Hepatocyte (in vitro differentiated cells): ENCODE data around the gene PDLIM5. TPM values are rescaled to one million over a fixed set of nuclear protein-coding genes. Genes with fewer than 3 reads are reported as not detected.

Experiments
- DNase-seq: peaks from one replicate; pipeline ENCODE4 v3.0.0-alpha.2; 2016; ENCODE audit warnings: low spot score
- H2AFZ ChIP-seq: fragments of 200-600 bp; sonication (generic); 2 replicates; pipeline ENCODE4 v1.6.0; 2016; ENCODE audit warnings: antibody characterized with exemption, mild to moderate bottlenecking
- H3K27ac ChIP-seq: fragments of 200-600 bp; sonication (generic); 2 replicates; pipeline ENCODE4 v1.5.1; 2016; ENCODE audit warnings: mild to moderate bottlenecking
- H3K27me3 ChIP-seq: fragments of 200-600 bp; sonication (generic); 2 replicates; pipeline ENCODE4 v1.6.1; 2016
- H3K36me3 ChIP-seq: fragments of 200-600 bp; sonication (generic); replicated peaks from 2 replicates; pipeline ENCODE4 v1.5.1; 2016; ENCODE audit warnings: low read depth; ENCODE audit not compliant: insufficient read depth
- H3K4me1 ChIP-seq: fragments of 200-600 bp; sonication (generic); 2 replicates; pipeline ENCODE4 v1.5.1; 2016; ENCODE audit warnings: mild to moderate bottlenecking, moderate library complexity; ENCODE audit not compliant: insufficient read depth
- H3K4me2 ChIP-seq: fragments of 200-600 bp; sonication (generic); 2 replicates; pipeline ENCODE4 v1.6.0; 2016
- H3K4me3 ChIP-seq: fragments of 200-600 bp; sonication (generic); 2 replicates; pipeline ENCODE4 v1.5.1; 2016; ENCODE audit warnings: mild to moderate bottlenecking
- H3K79me2 ChIP-seq: fragments of 200-600 bp; sonication (generic); 2 replicates; pipeline ENCODE4 v1.6.0; 2017; ENCODE audit warnings: mild to moderate bottlenecking
- H3K9me2 ChIP-seq: fragments of 200-600 bp; sonication (generic); replicated peaks from 2 replicates; pipeline ENCODE4 v1.6.0; 2017; ENCODE audit warnings: mild to moderate bottlenecking; ENCODE audit not compliant: insufficient read depth
- H3K9me3 ChIP-seq: fragments of 200-600 bp; sonication (generic); 2 replicates; pipeline ENCODE4 v1.5.1; 2016; ENCODE audit warnings: low read depth, mild to moderate bottlenecking
- H4K20me1 ChIP-seq: fragments of 200-600 bp; sonication (generic); 2 replicates; pipeline ENCODE4 v1.6.0; 2016; ENCODE audit warnings: mild to moderate bottlenecking; ENCODE audit not compliant: insufficient read depth, poor library complexity, severe bottlenecking
- CTCF ChIP-seq: fragments of 200-600 bp; sonication (generic); IDR thresholded peaks from 2 replicates; pipeline ENCODE4 v1.5.1; 2016; ENCODE audit warnings: antibody characterized with exemption, mild to moderate bottlenecking; ENCODE audit not compliant: poor library complexity
- EZH2 ChIP-seq: fragments of 200-600 bp; sonication (generic); IDR thresholded peaks from 2 replicates; pipeline ENCODE4 v1.6.1; 2016; ENCODE audit warnings: antibody characterized with exemption, mild to moderate bottlenecking, borderline replicate concordance
- EZH2phosphoT487 ChIP-seq: fragments of 200-600 bp; sonication (generic); IDR thresholded peaks from one replicate; pipeline ENCODE4 v1.6.1; 2018; ENCODE audit warnings: antibody characterized with exemption, mild to moderate bottlenecking, low read depth, moderate library complexity; ENCODE audit not compliant: unreplicated experiment, severe bottlenecking
- WGBS: methylation state at CpG from one replicate; pipeline ENCODE4 v1.1.6; 2016; ENCODE audit warnings: low lambda C conversion rate; ENCODE audit errors: missing lambda C conversion rate; 5-methylcytosine and 5-hydroxymethylcytosine counted together
- polyA plus RNA-seq: library from polyadenylated mRNA; unstranded; fragments of >200 nt; fragmentation: Nextera tagmentation; extraction: Ambion mirVana; gene quantifications from 2 replicates; pipeline ENCODE4 v1.2.1, GENCODE V29; 2016
- total RNA-seq: library from RNA; depleted of rRNA; stranded (reverse); fragments of >200 nt; gene quantifications from 2 replicates; pipeline ENCODE4 v1.2.3, GENCODE V29; 2014

The PDLIM5 gene
- total and polyA plus RNA-seq, 2 experiments from 2014 or later, result 97.1 to 121 TPM

GRCh38 chr4:94516067-94516466 is 64.3 kb downstream of the PDLIM5 start:
- 69% methylated on average over 3 of the region's 3 CpGs for WGBS
- Histone ChIP-seq H3K36me3 (no peaks in the 10 kb centered on the region), H3K4me1 (peaks cover 13% of the 10 kb centered on the region), H3K4me2 (peak overlapping the region; percentile 20), H3K79me2 (peaks cover 79% of the 10 kb centered on the region), H3K27ac (peak overlapping the region; percentile 59), H3K9me2 (no peaks in the 10 kb centered on the region), H2AFZ (no peak overlapping the region), H4K20me1 (no peaks in the 10 kb centered on the region), H3K4me3 (no peak overlapping the region), H3K27me3 (no peaks in the 10 kb centered on the region), H3K9me3 (no peaks in the 10 kb centered on the region)
- TF ChIP-seq CTCF, result no peak
- no peak for TF ChIP-seq EZH2
- no peak for TF ChIP-seq EZH2phosphoT487
- DNase-seq, result no peak

GRCh38 chr4:94516999-94517398 is 65.3 kb downstream of the PDLIM5 start:
- Histone ChIP-seq H3K27ac (peak overlapping the region; percentile 59), H3K79me2 (peaks cover 84% of the 10 kb centered on the region), H4K20me1 (no peaks in the 10 kb centered on the region), H3K27me3 (no peaks in the 10 kb centered on the region), H2AFZ (no peak overlapping the region), H3K9me2 (no peaks in the 10 kb centered on the region), H3K4me3 (no peak overlapping the region), H3K9me3 (no peaks in the 10 kb centered on the region), H3K4me2 (no peak overlapping the region), H3K4me1 (peaks cover 13% of the 10 kb centered on the region), H3K36me3 (no peaks in the 10 kb centered on the region)
- TF ChIP-seq EZH2phosphoT487, result no peak
- TF ChIP-seq CTCF, result no peak
- no peak for TF ChIP-seq EZH2
- WGBS, result 72% methylated on average over 5 of the region's 5 CpGs
- no peak for DNase-seq

- no peak for DNase-seq
- 69% methylated on average over 1 of the region's 1 CpG for WGBS
- Histone ChIP-seq H2AFZ (no peak overlapping the region), H3K4me1 (peaks cover 13% of the 10 kb centered on the region), H3K4me2 (no peak overlapping the region), H3K9me3 (no peaks in the 10 kb centered on the region), H4K20me1 (no peaks in the 10 kb centered on the region), H3K4me3 (no peak overlapping the region), H3K79me2 (peaks cover 79% of the 10 kb centered on the region), H3K27me3 (no peaks in the 10 kb centered on the region), H3K9me2 (no peaks in the 10 kb centered on the region), H3K27ac (no peak overlapping the region), H3K36me3 (no peaks in the 10 kb centered on the region)
- TF ChIP-seq CTCF, result no peak
- no peak for TF ChIP-seq EZH2
- no peak for TF ChIP-seq EZH2phosphoT487
Measured at GRCh38 chr4:94517492-94517891, 65.8 kb downstream of the PDLIM5 start.

- WGBS, result 85% methylated on average over 5 of the region's 5 CpGs
- H4K20me1 ChIP-seq, result no peaks in the 10 kb centered on the region
- no peaks in the 10 kb centered on the region for H3K36me3 ChIP-seq
- no peaks in the 10 kb centered on the region for H3K27me3 ChIP-seq
- peaks cover 13% of the 10 kb centered on the region for H3K4me1 ChIP-seq
- no peak for DNase-seq
- no peak overlapping the region for H3K27ac ChIP-seq
- TF ChIP-seq EZH2, result no peak
- no peak for TF ChIP-seq CTCF
- TF ChIP-seq EZH2phosphoT487, result no peak
- no peak overlapping the region for H2AFZ ChIP-seq
- no peak overlapping the region for H3K4me2 ChIP-seq
- H3K79me2 ChIP-seq, result peaks cover 65% of the 10 kb centered on the region
- no peak overlapping the region for H3K4me3 ChIP-seq
- no peaks in the 10 kb centered on the region for H3K9me2 ChIP-seq
- H3K9me3 ChIP-seq, result no peaks in the 10 kb centered on the region
Measured at GRCh38 chr4:94519019-94519418, 67.3 kb downstream of the PDLIM5 start.
